Right forelimb (tissue), 1 donor: ENCODE results near the gene IL4I1.

Experiments used
- DNase-seq: peaks from one replicate; pipeline ENCODE4 v3.0.0-alpha.2; 2018

The IL4I1 gene

GRCh38 chr19:49894011-49894664, 2.5 kb downstream of the IL4I1 start:
- no peak for DNase-seq

- DNase-seq, result no peak
Measured at GRCh38 chr19:49892716-49893115, 4.0 kb downstream of the IL4I1 start.

GRCh38 chr19:49891393-49891792, 5.3 kb downstream of the IL4I1 start:
- no peak for DNase-seq

GRCh38 chr19:49890349-49891311, 6.1 kb downstream of the IL4I1 start:
- no peak for DNase-seq

- peak; percentile 78 for DNase-seq
Measured at GRCh38 chr19:49889687-49890348, 6.9 kb downstream of the IL4I1 start.

- DNase-seq, result no peak
Measured at GRCh38 chr19:49889038-49889686, 7.5 kb downstream of the IL4I1 start.

- no peak for DNase-seq
Measured at GRCh38 chr19:49888510-49888824, 8.2 kb downstream of the IL4I1 start.

GRCh38 chr19:49887665-49888509, 8.8 kb downstream of the IL4I1 start:
- DNase-seq, result no peak

GRCh38 chr19:49887037-49887664, 9.5 kb downstream of the IL4I1 start:
- no peak for DNase-seq

- no peak for DNase-seq
Measured at GRCh38 chr19:49884760-49885159, 11.9 kb downstream of the IL4I1 start.

GRCh38 chr19:49884109-49884508, 12.6 kb downstream of the IL4I1 start:
- no peak for DNase-seq

- DNase-seq, result no peak
Measured at GRCh38 chr19:49883094-49883493, 13.6 kb downstream of the IL4I1 start.

GRCh38 chr19:49882643-49883042, 14.0 kb downstream of the IL4I1 start:
- DNase-seq, result no peak

GRCh38 chr19:49881672-49882394, 14.9 kb downstream of the IL4I1 start:
- DNase-seq, result no peak

GRCh38 chr19:49881186-49881585, 15.5 kb downstream of the IL4I1 start:
- DNase-seq, result no peak

- no peak for DNase-seq
Measured at GRCh38 chr19:49880162-49880869, 16.4 kb downstream of the IL4I1 start.

GRCh38 chr19:49879243-49879963, 17.3 kb downstream of the IL4I1 start:
- DNase-seq, result no peak

- no peak for DNase-seq
Measured at GRCh38 chr19:49878744-49879070, 18.0 kb downstream of the IL4I1 start.

- no peak for DNase-seq
Measured at GRCh38 chr19:49877879-49878743, 18.6 kb downstream of the IL4I1 start.
